NCI-H82 treated with DMSO at 0.1 percent for 48 hours (cell line): ENCODE measurements around the gene KRTAP10-3.

Experiments
- DNase-seq: peaks from one replicate; lab custom pipeline; 2025; ENCODE audit not compliant: unreplicated experiment; lab: John Stamatoyannopoulos, UW

Gene KRTAP10-3

DNA sequence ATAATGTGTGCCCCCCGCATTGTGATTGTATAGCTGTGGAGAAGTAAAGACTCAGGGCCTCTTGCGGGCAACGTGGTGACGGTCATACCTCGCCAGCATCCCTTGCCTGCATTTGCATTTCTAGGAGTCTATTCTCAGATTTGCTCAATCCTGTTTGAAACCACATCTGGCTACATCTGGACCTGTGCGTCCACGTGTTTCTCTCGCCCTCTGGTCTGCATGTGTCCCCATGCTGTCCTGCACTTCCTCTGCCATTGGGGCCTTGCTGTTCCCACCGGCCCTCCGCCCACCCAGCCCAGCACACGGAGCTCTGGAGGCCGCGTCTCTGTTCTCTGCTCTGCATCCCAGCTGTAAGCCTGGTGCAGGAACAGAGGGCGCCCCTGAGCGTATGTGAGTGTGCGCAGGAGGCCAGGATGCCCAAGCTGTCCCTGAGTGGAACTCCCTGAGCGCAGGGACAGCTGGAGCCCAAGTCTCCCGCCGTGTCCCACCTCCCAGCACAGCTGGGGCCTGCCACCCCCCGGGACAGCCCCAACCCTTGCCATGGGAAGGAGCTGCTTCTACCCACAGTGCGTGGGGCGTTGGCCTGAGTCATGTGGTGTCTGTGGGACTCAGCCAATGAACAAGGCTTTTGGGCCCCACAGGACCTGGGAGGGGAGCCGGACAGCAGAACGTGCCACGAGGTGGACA, 8.9 kb downstream of the KRTAP10-3 start:
- no peak for DNase-seq

DNA sequence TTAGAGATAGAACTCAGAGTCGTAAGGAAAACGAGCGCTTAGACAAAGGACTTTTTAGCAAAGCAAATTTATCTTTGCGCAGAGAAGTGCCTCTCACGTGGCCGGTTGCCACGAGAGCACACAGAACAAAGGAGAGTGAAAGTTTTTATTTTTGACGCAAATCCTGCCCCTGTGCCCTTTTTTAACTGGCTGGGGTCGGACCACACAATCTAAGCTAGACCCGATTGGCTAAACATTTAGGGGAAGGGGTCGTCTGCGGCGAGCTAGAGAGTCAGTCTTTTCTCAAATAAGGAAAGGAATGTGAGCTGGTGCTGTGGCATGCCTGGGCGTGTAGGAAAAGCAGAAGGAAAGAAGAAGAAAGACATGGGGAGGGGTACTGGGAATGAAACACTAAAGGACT, 9.7 kb downstream of the KRTAP10-3 start:
- DNase-seq: no peak

DNA sequence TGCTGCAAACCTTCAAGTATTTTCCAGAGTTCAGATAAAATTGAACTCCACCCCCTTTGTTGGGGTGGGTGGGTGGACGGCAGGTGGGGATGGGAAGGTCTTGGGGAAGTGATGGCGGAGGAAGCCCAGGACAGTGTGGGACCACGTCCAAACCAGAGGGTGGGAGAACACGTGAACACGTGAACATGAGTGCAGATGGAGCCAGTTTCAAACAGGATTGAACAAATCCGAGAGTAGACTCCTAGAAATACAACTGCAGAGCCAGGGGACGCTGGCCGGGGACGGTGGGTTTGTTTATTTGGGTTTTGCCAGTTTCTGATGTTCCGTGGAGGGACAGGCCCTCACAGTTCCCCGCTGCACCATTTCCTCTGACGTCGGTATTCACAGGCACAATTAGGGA, 10.2 kb downstream of the KRTAP10-3 start:
- DNase-seq: no peak

DNA sequence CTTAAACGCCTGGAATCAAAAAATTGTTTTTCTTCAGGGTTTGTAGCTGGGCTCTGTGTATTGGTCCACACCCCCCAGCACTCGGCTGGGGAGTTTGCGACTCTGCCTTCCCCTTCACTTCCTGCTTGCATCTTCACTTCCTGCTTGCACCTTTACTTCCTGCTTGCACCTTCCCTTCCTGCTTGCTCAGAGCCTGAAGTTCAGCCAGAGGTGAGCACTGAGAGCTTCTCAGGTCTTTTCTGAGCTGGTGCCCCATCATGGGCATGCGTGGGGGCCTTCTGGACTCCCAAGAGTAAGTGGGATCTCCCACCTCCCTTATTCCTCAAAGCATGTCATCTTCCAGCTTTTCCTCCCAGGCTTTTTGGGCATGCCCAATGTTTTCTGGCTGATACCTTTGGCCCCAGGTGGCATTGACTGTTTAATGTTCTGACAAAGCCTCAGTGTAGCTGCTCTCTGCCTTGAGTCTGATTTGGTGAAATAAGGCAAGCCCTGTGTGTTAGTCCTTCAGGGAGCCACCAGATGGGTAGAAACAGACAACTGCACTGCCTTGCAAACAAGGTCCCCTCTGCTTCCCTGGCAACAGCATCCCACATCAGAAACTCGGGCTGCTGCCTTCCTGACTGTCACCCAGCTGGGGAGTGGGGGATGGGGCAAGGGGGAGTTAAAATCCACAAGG, 10.8 kb downstream of the KRTAP10-3 start:
- no peak for DNase-seq

DNA sequence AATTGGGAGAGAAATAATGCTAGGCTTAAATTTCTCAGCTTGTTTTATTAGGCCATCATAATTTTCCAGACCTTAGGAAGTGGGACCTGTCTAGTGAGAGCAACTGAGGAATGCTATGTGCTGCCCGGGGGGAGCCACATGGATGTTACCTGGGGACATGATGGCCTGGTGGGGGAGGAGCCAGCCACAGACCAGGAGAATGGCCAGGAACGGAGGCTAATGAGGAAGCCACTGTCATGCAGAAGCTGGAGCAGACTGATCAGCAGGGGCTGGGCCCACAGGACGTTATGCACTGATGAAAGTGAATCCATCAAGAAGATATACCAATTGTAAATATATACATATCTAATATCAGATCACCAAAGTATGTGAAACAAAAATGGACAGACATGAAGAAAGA, 14.0 kb downstream of the KRTAP10-3 start:
- DNase-seq: no peak

DNA sequence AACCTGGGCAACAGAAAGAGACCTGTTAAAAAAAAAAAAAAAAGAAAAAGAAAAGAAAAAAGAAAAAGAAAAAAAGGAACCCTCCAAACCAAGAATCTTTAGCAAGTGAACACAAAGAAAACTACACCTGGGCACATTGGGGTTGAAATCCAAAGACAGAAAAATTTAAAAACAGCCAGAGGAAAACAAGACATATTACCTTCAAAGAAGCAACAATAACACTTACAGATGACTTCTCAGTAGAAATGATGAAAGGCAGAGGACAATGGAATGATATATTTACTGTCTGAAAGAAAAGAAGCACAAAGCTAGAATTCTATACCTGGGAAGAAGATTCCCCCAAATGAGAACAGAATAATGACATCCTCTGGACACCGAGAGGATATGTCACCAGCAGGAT, 15.9 kb downstream of the KRTAP10-3 start:
- no peak for DNase-seq

DNA sequence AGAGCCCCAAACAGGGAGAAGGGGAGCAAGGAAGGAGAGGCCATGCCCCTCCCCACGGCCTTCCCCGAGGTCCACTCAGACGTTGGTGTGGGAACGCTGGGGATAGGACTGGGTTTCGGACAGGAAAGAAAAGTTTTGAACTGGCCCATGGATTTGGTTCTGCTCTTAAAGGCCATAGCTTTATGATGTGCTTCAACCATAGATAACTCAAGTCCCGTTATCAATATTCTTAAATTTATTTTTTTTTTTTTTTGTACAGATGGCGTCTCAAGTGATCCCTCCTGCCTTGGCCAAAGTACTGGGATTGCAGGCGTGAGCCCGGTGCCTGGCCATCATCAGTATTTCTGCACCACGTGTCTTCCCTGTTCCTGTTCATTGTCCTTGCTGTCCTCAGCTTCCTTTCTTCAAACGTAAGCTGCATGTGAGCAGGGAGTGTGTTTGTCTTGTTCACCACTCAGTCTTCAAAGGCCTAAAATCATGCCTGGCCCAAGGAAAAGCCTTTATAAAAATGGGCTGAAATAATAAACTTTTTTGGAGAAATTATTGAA, 17.8 kb downstream of the KRTAP10-3 start:
- DNase-seq: no peak

DNA sequence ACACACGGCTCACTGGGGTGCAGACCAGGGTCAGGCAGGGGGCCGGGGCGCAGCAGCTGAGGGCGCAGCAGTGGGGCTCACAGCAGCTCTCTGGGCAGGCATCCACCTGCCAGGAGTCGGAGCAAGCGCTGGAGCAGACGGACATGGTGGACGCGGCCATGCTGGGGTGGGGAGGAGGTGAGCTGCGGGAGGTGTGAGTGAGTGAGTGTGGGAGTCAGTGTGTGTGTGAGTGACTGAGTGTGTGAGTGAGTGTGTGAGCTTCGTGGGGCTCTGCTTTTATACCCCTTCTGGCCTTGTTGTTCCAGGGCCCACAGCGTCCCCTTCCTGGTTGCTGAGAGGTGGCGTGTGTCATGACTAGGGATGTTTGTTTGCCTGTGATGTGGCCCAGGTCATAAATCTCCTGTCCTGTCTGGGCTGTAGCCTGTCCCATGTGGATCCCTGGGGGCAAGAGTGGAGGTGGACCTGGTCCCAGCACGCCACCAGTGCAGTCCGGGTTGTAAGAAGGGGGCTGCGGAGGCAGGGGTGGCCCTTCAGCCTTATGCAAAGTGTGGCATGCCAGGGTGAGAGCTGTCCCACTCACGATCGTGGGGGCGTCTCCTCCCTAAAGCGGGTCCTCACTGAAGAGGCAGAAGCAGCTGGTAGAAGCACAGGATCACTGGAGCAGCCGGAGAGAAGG, 18.5 kb downstream of the KRTAP10-3 start, which contains the start of gene KRTAP10-1:
KRTAP10-1 (minus strand) TSS at position 205 of the 676 bp plus-strand sequence; CDS start at position 160, 45 bp downstream.
- no peak for DNase-seq

DNA sequence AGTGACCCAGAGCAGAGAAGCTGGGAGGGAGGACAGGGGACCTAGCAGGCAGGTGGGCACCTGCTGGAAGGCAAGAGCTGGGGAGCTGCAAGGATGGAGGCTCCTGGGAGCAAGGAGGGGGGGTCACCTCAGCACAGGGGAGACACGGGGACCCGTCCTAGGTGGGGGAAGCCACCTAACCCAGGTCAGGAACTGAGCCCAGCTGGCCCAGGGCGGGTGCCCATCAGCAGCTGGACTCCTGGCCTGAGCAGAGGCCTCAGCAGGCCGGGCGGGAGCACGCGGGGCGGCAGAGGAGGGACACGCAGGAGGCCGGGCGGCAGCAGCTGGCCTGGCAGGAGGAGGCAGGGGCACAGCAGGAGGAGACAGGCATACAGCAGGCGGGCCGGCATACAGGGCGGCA, 19.5 kb downstream of the KRTAP10-3 start:
- DNase-seq: no peak

DNA sequence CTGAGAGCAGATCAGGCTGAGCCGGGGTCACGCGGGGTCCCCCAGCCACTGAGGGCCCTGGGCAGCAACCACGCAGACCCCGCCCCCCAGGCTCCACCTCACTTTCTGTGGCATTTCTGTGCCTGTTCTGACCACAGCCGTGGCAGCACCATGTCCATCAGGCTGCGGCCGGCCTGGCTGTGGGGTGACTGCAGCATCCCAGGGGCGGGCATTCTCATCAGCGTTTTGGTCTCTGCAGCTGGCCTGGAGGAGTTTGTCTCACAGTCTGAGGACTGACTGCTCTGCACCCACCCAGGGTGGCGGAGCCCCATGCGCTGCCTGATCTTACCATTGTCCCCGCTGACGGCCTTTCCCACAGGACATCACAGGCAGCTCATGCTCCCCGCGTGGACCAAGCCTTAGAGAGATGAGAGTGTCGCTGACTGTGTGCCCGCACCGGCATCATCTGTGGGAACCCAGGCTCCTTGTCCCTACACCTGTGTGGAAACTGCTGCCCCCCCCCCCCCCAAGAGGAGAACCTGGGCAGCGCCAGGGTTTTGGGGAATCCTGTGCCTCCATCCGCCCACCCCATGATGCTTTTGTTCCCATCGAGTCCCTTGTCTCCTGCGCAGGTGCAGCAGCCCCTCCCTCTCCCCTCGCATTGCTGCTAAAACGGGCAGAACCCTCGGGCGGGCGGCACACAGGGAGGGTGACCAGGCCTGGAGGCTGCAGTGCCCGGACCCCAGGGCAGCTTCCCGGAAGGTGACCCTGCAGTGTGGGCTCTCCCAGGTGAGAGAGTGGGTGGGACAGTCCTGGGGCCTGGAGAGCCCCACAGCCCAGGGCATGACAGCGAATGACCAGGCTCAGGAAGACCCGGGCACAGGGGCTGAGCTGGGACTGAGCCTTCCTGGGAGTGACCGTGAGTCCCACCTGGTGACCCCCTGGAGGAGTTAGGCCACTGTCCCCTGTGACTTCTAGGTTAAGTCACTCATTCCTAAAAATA, 20.4 kb downstream of the KRTAP10-3 start:
- no peak for DNase-seq

DNA sequence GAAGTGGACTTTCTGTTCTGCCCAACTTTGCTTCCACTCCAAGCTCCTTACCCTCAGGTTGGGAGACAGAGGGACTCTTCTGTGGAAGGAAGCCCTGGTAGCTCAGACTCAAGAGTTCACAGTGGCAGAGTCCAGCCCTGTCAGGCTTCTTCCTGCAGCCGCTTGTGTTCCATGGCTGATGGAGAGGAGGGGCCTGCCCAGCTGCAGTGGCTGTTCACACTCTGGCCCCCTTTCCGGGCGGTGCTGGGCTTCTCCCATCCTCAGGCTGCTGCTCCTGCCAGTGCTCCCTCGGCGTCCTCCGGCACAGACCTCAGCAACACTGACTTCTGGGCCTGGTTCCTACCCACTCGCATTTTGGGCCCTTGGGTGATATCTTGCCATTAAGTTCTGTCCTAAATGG, 22.6 kb downstream of the KRTAP10-3 start:
- DNase-seq: no peak

DNA sequence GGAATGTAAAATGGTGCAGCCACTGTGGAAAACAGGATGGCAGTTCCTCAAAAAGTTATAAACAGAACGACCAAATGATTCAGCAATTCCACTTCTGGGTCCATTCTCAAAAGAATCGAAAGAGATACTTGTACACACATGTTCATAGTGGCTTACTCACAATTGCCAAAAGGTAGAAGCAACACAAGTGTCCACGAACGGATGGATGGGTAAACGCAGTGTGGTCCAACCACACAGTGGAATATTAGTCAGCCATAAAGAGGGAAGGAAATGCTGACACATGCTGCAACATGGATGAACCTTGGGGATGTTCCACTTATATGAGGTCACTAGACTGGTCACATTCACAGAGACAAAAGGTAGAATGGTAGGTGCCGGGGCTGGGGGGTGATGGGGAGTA, 23.9 kb downstream of the KRTAP10-3 start:
- no peak for DNase-seq

DNA sequence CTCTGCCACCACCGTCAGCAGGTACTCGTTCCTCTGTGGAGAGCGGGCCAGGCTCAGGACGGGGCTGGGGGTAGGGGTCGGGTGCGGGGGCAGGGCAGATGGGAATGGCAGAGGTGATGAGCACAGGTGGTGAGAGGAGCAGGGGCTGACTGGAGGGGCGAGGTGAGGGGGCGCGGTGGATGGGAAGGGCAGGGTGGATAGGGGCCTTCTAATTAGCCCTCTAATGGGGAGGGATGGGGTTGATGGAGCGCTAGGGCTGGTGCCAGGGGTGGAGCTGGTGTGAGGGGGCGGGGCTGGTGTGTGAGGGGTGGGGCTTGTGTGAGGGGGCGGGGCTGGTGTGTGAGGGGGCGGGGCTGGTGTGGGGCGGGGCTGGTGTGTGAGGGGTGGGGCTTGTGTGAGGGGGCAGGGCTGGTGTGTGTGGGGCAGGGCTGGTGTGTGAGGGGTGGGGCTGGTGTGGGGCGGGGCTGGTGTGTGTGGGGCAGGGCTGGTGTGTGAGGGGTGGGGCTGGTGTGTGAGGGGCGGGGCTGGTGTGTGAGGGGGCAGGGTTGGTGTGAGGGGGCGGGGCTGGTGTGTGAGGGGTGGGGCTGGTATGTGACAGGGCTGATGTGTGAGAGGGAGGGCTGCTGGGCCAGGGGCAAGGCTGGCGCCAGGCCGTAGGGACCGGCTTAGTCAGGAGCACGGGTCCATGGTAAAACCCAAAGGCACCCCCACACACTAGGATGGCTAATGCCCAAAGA, 24.5 kb downstream of the KRTAP10-3 start:
- DNase-seq: no peak

DNA sequence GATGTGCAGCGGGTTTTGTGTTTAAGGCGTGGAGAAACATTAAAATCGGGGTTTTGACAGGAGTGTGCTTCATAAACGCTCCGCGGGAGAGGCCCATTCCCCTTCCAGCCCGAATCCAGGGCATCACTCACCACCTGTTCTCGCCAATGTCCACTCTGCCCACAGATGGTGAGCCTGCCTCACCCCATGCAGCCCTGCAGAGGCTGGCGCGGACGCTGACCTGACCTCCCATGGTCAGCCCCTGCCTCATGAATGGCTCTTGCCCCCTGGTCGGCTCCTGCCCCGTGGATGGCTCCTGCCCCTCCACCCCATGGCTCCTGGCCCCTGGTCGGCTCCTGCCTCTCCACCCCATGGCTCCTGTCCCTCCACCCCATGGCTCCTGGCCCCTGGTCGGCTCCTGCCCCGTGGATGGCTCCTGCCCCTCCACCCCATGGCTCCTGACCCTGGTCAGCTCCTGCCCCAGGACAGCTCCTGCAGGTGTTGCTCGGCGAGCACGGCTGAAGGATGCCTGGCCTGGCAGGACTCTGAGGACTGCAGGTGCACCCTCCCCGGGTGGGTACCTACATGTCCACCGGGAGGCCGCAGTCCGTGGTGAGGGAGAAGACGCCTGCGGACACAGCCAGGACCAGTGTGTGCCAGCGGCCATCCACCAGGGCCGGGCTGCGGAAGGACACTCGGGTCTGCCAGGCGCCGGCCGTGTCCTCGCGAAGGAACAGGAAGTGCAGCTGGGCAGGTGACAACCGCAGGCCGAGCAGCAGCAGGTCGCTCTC, 25.3 kb downstream of the KRTAP10-3 start:
- DNase-seq: no peak

DNA sequence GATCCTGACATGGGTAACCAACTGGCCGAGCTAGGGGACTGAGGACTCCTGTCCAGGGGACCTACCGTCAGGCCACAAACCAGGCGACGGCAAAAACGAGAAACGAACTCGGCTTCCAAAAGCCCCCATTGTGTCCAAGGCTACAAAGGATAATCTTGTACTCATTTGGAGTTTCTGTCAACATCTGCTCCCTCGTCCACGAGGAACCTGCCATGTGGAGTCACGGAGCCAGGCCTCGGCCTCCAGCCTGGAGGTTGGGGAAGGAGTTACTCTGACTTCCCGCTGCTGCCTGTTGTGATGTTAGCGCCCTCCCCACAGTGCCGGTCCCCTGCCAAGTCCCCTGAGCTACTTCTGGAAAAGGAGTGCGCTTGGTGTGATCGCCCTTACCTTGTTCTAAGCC, 25.9 kb downstream of the KRTAP10-3 start:
- DNase-seq: no peak

DNA sequence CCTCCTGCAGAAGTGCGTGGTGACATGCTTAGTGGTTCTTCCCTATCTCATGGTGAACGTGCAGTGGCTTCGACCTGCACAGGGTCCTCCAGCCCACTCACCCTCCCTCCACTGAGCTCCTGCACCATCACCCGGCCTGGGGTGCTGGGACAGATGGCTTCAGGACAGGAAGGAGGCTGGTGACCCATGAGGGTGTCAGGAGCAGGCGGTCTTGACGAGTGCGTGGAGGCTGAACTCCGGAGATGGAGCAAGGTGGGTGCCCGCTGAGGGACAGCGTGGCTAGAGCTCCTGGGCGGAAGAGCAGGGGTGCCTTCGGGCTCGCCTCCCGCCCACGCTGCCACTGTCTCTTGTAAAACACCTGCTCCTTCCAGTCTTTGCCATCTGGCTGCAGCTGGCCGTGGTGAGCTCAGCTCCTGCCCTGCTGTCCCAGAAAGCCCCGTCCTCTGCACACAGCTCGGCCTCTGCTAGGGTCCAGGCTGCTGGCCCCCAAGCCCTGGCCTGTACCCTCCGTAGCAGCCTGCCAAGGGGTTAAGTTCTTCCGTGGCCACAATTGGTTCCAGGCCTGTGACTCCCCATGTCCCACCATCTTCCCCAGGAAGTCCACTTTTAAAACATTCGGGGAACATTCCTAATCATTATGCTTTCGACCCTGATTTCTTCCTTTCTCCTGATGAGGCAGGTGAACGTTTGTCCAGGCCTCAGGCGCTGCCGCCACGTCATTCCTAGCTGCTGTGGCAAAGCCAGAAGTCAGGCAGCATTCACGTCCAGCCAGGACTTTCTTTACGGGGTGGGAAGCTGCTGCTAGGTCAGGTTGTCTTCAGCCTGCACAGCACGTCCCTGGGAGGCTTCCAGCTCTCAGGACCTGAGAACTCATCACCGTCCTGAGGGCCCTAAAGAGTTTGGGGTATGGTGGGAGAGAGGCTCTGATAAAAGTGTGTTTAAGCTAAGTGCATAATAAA, 26.7 kb downstream of the KRTAP10-3 start:
- DNase-seq: no peak

DNA sequence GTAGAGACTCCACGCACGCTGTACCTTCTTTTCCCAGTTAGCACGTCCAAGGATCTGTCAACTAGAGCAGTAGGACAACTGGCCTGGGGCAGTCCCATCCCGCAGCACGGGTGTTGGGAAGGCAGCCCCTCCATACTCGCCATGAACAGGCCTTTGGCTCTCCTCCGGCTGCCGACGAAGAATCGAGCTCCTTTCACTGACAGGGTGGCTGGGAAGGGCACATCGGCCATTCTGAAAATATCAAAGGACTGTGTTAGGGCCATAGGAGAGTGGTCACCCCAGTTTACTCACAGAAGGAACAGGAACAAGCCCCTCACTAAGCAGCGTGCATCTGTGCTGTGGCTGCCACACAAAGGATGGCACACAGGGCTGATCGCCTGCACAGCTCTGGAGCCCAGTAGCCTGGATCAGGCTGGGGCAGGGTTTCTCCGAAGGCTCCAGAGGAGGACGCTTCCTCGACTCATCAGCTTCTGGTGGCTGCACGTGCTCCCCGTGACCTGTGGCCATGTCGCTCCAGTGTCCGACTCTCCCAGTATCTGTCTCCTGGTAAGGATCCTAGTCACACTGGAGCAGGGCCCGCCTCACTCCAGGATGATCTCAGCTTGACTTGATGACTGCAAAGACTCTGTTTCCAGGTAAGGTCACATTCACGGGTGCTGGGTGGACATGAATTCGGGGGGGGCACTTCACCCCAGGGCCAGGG, 27.5 kb downstream of the KRTAP10-3 start:
- DNase-seq: no peak
